ENCODE data around the gene LRRIQ4.

DNA sequence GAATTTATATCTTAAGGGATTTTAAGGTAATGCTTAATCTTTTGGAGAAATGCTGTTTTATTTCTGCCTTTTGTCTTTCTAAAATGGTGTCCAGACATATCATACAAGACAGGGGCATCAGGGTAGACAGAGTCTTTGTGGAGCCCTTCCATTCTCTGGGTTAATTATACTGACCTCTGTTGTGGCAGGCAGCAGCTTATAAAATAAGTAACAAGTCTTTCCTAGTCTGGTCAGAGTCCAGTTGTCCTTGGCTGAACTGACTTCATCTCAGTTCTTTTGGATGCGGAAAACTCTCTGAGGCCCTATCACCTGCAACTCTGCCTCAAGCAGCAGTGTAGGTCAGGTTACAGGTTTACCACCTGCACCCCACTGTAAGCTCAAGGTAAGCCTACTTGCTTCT lies 20.3 kb upstream of the LRRIQ4 start:
- TF ChIP-seq MAX (IDR thresholded peaks at IDR 0.05) = no peak
- TF ChIP-seq CTCF (IDR thresholded peaks at IDR 0.05; ENCODE audit: low read depth, low read length, missing input control) = no peak
- TF ChIP-seq ATF3 (IDR thresholded peaks at IDR 0.05) = no peak
- TF ChIP-seq EGR1 (IDR thresholded peaks at IDR 0.05; ENCODE audit: low read depth in 2 of 2) = no peak
- no peak for TF ChIP-seq HNF4A (conservative IDR thresholded peaks at IDR 0.05)

Measured in liver (tissue), 3 donors.